ENCODE data around the gene PSMD3. TPM values are rescaled to one million over a fixed set of nuclear protein-coding genes. Genes with fewer than 3 reads are reported as not detected.

PSMD3 gene
- total RNA-seq, 4 donors from 2014 or later = 65.2 to 87.9 (median 73.7) TPM

- Histone ChIP-seq H3K36me3 (peaks cover 0 to 82% (median 0%) of the 10 kb centered on the region in 3 donors), H3K27ac (peak overlapping the region in 1 of 4 donors; percentile 3), H3K9me3 (no peaks in the 10 kb centered on the region), H3K27me3 (no peaks in the 10 kb centered on the region), H3K4me1 (peaks cover 0 to 16% (median 1%) of the 10 kb centered on the region in 4 donors), H3K4me3 (no peak overlapping the region)
- DNase-seq = peak; percentile 66 to 93 (median 83)
- TF ChIP-seq POLR2A (IDR thresholded peaks at IDR 0.05) (no peak), CTCF (IDR thresholded peaks at IDR 0.05) (peak; percentile 60 to 96 (median 88))
These were observed 46.4 kb downstream of the PSMD3 start for GRCh38 chr17:40026816-40027613.

- no peak for TF ChIP-seq CTCF (IDR thresholded peaks at IDR 0.05)
- H3K4me1 ChIP-seq = peaks cover 0 to 19% (median 1%) of the 10 kb centered on the region in 4 donors
- no peak for DNase-seq
- no peak overlapping the region for H3K4me3 ChIP-seq
- peak overlapping the region in 1 of 4 donors; percentile 3 for H3K27ac ChIP-seq
- H3K36me3 ChIP-seq = peaks cover 0 to 80% (median 0%) of the 10 kb centered on the region in 3 donors
- H3K27me3 ChIP-seq = no peaks in the 10 kb centered on the region
- no peaks in the 10 kb centered on the region for H3K9me3 ChIP-seq
These were observed 47.0 kb downstream of the PSMD3 start for GRCh38 chr17:40027614-40028012.

DNA sequence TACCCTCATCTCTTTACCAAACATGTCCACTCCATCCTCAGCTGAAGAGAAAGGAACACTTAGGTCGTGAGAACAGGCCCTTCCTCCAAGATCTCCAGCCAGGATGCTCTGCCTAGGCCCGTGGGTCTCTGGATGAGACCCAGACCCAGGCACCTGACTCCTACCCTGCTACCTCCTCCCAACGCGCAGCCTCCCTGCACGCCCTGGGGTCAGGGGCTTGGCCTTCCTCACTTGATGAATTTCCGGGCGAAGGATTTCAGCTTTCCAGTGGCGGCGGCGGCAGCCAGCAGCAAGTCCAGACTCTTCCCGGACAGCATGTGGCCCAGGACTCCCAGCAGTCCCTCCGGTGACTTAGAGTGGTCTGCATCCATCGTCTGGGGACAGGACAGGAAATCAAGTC, 48.0 kb downstream of the PSMD3 start:
- no peaks in the 10 kb centered on the region for H3K9me3 ChIP-seq
- TF ChIP-seq CTCF (IDR thresholded peaks at IDR 0.05) = no peak
- no peak overlapping the region for H3K27ac ChIP-seq
- no peak overlapping the region for H3K4me3 ChIP-seq
- H3K36me3 ChIP-seq = peaks cover 0 to 79% (median 0%) of the 10 kb centered on the region in 3 donors
- no peaks in the 10 kb centered on the region for H3K27me3 ChIP-seq
- no peak for DNase-seq
- peaks cover 0 to 29% (median 1%) of the 10 kb centered on the region in 4 donors for H3K4me1 ChIP-seq

- Histone ChIP-seq H3K4me1 (peaks cover 0 to 53% (median under 1%) of the 10 kb centered on the region in 4 donors), H3K27ac (peak overlapping the region in 3 of 4 donors; percentile 35 to 87 (median 80)), H3K36me3 (peaks cover 0 to 73% (median 0%) of the 10 kb centered on the region in 3 donors), H3K27me3 (no peaks in the 10 kb centered on the region), H3K9me3 (no peaks in the 10 kb centered on the region), H3K4me3 (no peak overlapping the region)
- DNase-seq = no peak
- no peak for TF ChIP-seq CTCF (IDR thresholded peaks at IDR 0.05)
- no peak for TF ChIP-seq POLR2A (IDR thresholded peaks at IDR 0.05)
These were observed 51.1 kb downstream of the PSMD3 start for GRCh38 chr17:40031706-40032105.

- TF ChIP-seq POLR2A (IDR thresholded peaks at IDR 0.05) (peak in 1 of 2 donors; percentile 42), CTCF (IDR thresholded peaks at IDR 0.05) (no peak)
- H3K4me1 ChIP-seq = peaks cover 0 to 50% (median 0%) of the 10 kb centered on the region in 4 donors
- H3K4me3 ChIP-seq = peak overlapping the region in 2 of 4 donors; percentile 8 to 21
- peak overlapping the region in 3 of 4 donors; percentile 50 to 87 (median 80) for H3K27ac ChIP-seq
- H3K27me3 ChIP-seq = no peaks in the 10 kb centered on the region
- H3K9me3 ChIP-seq = no peaks in the 10 kb centered on the region
- peak in 2 of 3 donors; percentile 92 for DNase-seq
- peaks cover 0 to 71% (median 0%) of the 10 kb centered on the region in 3 donors for H3K36me3 ChIP-seq
These were observed 52.0 kb downstream of the PSMD3 start for GRCh38 chr17:40032322-40033320.

Measured in Peyer's patch (tissue), 4 donors.